A549 (cell line): ENCODE data around the gene ZNF774. TPM values are rescaled to one million over a fixed set of nuclear protein-coding genes. Genes with fewer than 3 reads are reported as not detected.

ENCODE experiments used
- ATAC-seq, 2 experiments: fragments of 200-7000 bp in 1 of 2; fragments of >200 bp in 1 of 2; cut with Nextera tagmentation in 1 of 2; cut with Tn5 transposase in 1 of 2; 3 replicates each; pipeline versions ENCODE4 v1.8.0 to v1.9.1; 2018 to 2020; ENCODE audit warnings: mild to moderate bottlenecking in 1 of 2, moderate library complexity in 1 of 2
- CTCF ChIA-PET: fragments of 300-600 bp; sonication (Branson Sonifier 250); formaldehyde crosslinking; extraction: SDS; loops from one replicate; lab custom pipeline; 2021; ENCODE audit warnings: antibody characterized with exemption, inconsistent platforms; lab: Yijun Ruan, JAX
- POLR2A ChIA-PET: fragments of 350-600 bp; formaldehyde crosslinking; extraction: SDS; loops from one replicate; lab custom pipeline; 2021; ENCODE audit warnings: antibody characterized with exemption, inconsistent platforms; lab: Yijun Ruan, JAX
- DNase-seq, 2 experiments: peaks; one replicate each; pipeline versions ENCODE4 v3.0.0 to v3.0.0-alpha.2; 2011 to 2016; ENCODE audit warnings: low read depth in 1 of 2, low spot score in 1 of 2
- FAIRE-seq: peaks from 2 replicates; lab custom pipeline; 2011; peaks lifted over from hg19 to GRCh38; lab: Jason Lieb, UNC
- H3K27ac ChIP-seq, 2 experiments: fragments of >200 bp; sonication (Bioruptor Twin); formaldehyde crosslinking; 3 replicates each; pipeline ENCODE4 v1.5.1; 2016 to 2017
- H3K4me1 ChIP-seq: fragments of >200 bp; sonication (Bioruptor Twin); formaldehyde crosslinking; 3 replicates; pipeline ENCODE4 v1.6.1; 2016
- H3K4me2 ChIP-seq: fragments of >200 bp; sonication (Bioruptor Twin); formaldehyde crosslinking; 3 replicates; pipeline ENCODE4 v1.6.1; 2016
- H3K4me3 ChIP-seq: fragments of >200 bp; sonication (Bioruptor Twin); formaldehyde crosslinking; 3 replicates; pipeline ENCODE4 v1.5.1; 2016
- H3K9me3 ChIP-seq: fragments of >200 bp; sonication (Bioruptor Twin); formaldehyde crosslinking; 3 replicates; pipeline ENCODE4 v1.6.1; 2016
- BHLHE40 ChIP-seq: IDR thresholded peaks from 2 replicates; pipeline ENCODE4 v1.6.1; 2012; ENCODE audit warnings: low read depth, low read length, inconsistent platforms
- CBX2 ChIP-seq: fragments of 200-600 bp; sonication (generic); IDR thresholded peaks from 2 replicates; pipeline ENCODE4 v1.6.1; 2016; ENCODE audit warnings: low read depth, mild to moderate bottlenecking, borderline replicate concordance
- CHD2 ChIP-seq: fragments of 150-350 bp; IDR thresholded peaks from 2 replicates; pipeline ENCODE4 v1.6.1; 2014; ENCODE audit warnings: low read length; ENCODE audit not compliant: partially characterized antibody
- EHF ChIP-seq: fragments of 250-450 bp; sonication (Bioruptor Pico); IDR thresholded peaks from 2 replicates; pipeline ENCODE4 v1.5.0; 2020; ENCODE audit warnings: mild to moderate bottlenecking
- EP300 ChIP-seq, 2 experiments: fragments of >200 bp; sonication (Bioruptor Twin); formaldehyde crosslinking; IDR thresholded peaks; 2 replicates in 1 of 2; 3 replicates in 1 of 2; pipeline ENCODE4 v1.6.1; 2016 to 2017
- FOSB ChIP-seq: fragments of 250-450 bp; sonication (Bioruptor Pico); IDR thresholded peaks from 2 replicates; pipeline ENCODE4 v1.5.0; 2020; ENCODE audit warnings: mild to moderate bottlenecking, moderate library complexity
- FOXS1 ChIP-seq: fragments of 250-450 bp; sonication (Bioruptor Pico); IDR thresholded peaks from 2 replicates; pipeline ENCODE4 v1.5.0; 2020; ENCODE audit warnings: mild to moderate bottlenecking, moderate library complexity
- HDAC2 ChIP-seq: fragments of 200-600 bp; sonication (generic); IDR thresholded peaks from 2 replicates; pipeline ENCODE4 v1.6.1; 2016
- HOXB13 ChIP-seq: fragments of 250-450 bp; sonication (Bioruptor Pico); IDR thresholded peaks from 2 replicates; pipeline ENCODE4 v1.5.0; 2020; ENCODE audit warnings: low read depth, mild to moderate bottlenecking, moderate library complexity
- JUN ChIP-seq, 2 experiments: fragments of >200 bp; sonication (Bioruptor Twin); formaldehyde crosslinking; IDR thresholded peaks; 2 replicates in 1 of 2; 3 replicates in 1 of 2; pipeline ENCODE4 v1.6.1; 2016 to 2017
- MAFK ChIP-seq: fragments of 450-650 bp; IDR thresholded peaks from 2 replicates; pipeline ENCODE4 v1.6.1; 2014; ENCODE audit not compliant: partially characterized antibody
- NFE2L2 ChIP-seq: fragments of 150-350 bp; conservative IDR thresholded peaks from 2 replicates; pipeline ENCODE4 v1.6.1; 2014; ENCODE audit warnings: low read length
- PHF8 ChIP-seq: fragments of 200-600 bp; sonication (generic); IDR thresholded peaks from 2 replicates; pipeline ENCODE4 v1.6.1; 2016; ENCODE audit warnings: low read depth, mild to moderate bottlenecking, antibody characterized with exemption, moderate library complexity, borderline replicate concordance
- POLR2A ChIP-seq: IDR thresholded peaks from 2 replicates; pipeline ENCODE4 v1.6.1; 2012; ENCODE audit warnings: mild to moderate bottlenecking, low read length
- RAD21 ChIP-seq, 2 experiments: fragments of >200 bp in 1 of 2; sonication (Bioruptor Twin) in 1 of 2; formaldehyde crosslinking in 1 of 2; IDR thresholded peaks in 1 of 2; conservative IDR thresholded peaks in 1 of 2; 2 replicates in 1 of 2; 3 replicates in 1 of 2; pipeline ENCODE4 v1.6.1; 2012 to 2018; ENCODE audit warnings: inconsistent platforms in 1 of 2
- RARB ChIP-seq: fragments of 250-450 bp; sonication (Bioruptor Pico); IDR thresholded peaks from 2 replicates; pipeline ENCODE4 v1.8.0; 2021; ENCODE audit warnings: mild to moderate bottlenecking, moderate library complexity
- SREBF2 ChIP-seq: fragments of 450-650 bp; IDR thresholded peaks from 2 replicates; pipeline ENCODE4 v1.6.1; 2014; ENCODE audit warnings: mild to moderate bottlenecking, moderate library complexity
- ZC3H11A ChIP-seq: fragments of 450-650 bp; IDR thresholded peaks from 2 replicates; pipeline ENCODE4 v1.6.1; 2014; ENCODE audit warnings: antibody characterized with exemption, mild to moderate bottlenecking
- ZFP36 ChIP-seq: fragments of 450-650 bp; IDR thresholded peaks from 2 replicates; pipeline ENCODE4 v1.6.1; 2014; ENCODE audit warnings: borderline replicate concordance; ENCODE audit not compliant: partially characterized antibody
- ZNF302 ChIP-seq: fragments of 250-450 bp; sonication (Bioruptor Pico); IDR thresholded peaks from 2 replicates; pipeline ENCODE4 v1.9.0; 2021; ENCODE audit warnings: inconsistent platforms, mild to moderate bottlenecking, moderate library complexity
- polyA plus RNA-seq, 4 experiments: library from polyadenylated mRNA; depleted of rRNA in 3 of 4; stranded (reverse); fragments of >200 nt; fragmentation: RNase III in 1 of 4; extraction: RNeasy Plus Mini Kit Qiagen cat#74134 plus additional on column Dnase treatment in 1 of 4; gene quantifications; 2 replicates in 3 of 4; 3 replicates in 1 of 4; pipeline ENCODE4 v1.2.3, GENCODE V29; 2011 to 2017
- TF ChIP-seq, protein P1 (sequence below): IDR thresholded peaks from 2 replicates; pipeline ENCODE4 v1.6.1; 2012
- TF ChIP-seq, protein P2 (sequence below): fragments of >200 bp; sonication (Bioruptor Twin); formaldehyde crosslinking; IDR thresholded peaks from 3 replicates; pipeline ENCODE4 v1.5.1; 2016
- TF ChIP-seq, protein P3 (sequence below): fragments of 250-450 bp; sonication (Bioruptor Pico); IDR thresholded peaks from 2 replicates; pipeline ENCODE4 v1.5.0; 2020; ENCODE audit warnings: low read depth, mild to moderate bottlenecking, moderate library complexity
- TF ChIP-seq, protein P4 (sequence below): fragments of 250-450 bp; sonication (Bioruptor Pico); IDR thresholded peaks from 2 replicates; pipeline ENCODE4 v1.5.0; 2021; ENCODE audit warnings: mild to moderate bottlenecking, moderate library complexity, borderline replicate concordance

The ZNF774 gene
- polyA plus RNA-seq, 2 of the 4 experiments (the other 2 are of a cell fraction), result 1.2 to 1.3 TPM

DNA sequence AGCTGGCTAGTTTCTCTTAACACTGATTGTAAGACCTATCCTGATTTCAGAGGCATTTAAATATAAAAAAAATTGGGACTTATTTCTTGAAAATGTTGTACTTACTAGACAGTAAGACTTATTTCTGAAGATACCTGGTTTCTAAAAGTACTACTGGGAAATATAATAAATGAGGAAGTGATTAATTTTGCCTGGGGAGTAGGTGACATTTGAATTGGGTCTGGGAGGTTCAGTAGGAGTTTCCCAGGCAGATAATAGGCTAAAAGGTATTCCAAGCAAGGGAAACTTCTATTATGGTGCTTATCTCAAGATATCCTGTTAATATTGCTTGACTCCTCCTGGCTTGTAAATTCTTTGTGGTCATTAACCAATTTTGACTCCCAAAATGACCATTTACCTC lies 29.4 kb downstream of the ZNF774 start:
- Histone ChIP-seq H3K4me2 (no peak overlapping the region), H3K4me1 (no peaks in the 10 kb centered on the region), H3K9me3 (peaks cover 6% of the 10 kb centered on the region; the same call in 1 of the 3 replicates), H3K27ac (no peak overlapping the region), H3K4me3 (no peak overlapping the region)
- FAIRE-seq (no peak), DNase-seq (no peak), ATAC-seq (no peak)
- ChIA-PET CTCF (interaction anchor here (1.2 to 3.6 kb wide), 5 partner anchors 13 to 100 kb away, joined by 3 to 14 read pairs (median 8); no protein-coding TSS in a partner anchor), POLR2A (no interaction called here)
- TF ChIP-seq ZFP36 (no peak), NFE2L2 (no peak), ZNF302 (CRISPR knock-in tag) (no peak), CHD2 (no peak), HOXB13 (CRISPR knock-in tag) (no peak), HDAC2 (no peak), RAD21 (conservative IDR thresholded peaks at IDR 0.05 in 1 of 2, IDR thresholded peaks at IDR 0.05 in 1 of 2) (no peak), FOSB (CRISPR knock-in tag) (no peak), JUN (IDR thresholded peaks at IDR 0.05) (no peak), CBX2 (no peak), POLR2A (no peak)
- TF ChIP-seq, protein P1, sequence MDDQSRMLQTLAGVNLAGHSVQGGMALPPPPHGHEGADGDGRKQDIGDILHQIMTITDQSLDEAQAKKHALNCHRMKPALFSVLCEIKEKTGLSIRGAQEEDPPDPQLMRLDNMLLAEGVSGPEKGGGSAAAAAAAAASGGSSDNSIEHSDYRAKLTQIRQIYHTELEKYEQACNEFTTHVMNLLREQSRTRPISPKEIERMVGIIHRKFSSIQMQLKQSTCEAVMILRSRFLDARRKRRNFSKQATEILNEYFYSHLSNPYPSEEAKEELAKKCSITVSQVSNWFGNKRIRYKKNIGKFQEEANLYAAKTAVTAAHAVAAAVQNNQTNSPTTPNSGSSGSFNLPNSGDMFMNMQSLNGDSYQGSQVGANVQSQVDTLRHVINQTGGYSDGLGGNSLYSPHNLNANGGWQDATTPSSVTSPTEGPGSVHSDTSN, result no peak
- TF ChIP-seq, protein P2, sequence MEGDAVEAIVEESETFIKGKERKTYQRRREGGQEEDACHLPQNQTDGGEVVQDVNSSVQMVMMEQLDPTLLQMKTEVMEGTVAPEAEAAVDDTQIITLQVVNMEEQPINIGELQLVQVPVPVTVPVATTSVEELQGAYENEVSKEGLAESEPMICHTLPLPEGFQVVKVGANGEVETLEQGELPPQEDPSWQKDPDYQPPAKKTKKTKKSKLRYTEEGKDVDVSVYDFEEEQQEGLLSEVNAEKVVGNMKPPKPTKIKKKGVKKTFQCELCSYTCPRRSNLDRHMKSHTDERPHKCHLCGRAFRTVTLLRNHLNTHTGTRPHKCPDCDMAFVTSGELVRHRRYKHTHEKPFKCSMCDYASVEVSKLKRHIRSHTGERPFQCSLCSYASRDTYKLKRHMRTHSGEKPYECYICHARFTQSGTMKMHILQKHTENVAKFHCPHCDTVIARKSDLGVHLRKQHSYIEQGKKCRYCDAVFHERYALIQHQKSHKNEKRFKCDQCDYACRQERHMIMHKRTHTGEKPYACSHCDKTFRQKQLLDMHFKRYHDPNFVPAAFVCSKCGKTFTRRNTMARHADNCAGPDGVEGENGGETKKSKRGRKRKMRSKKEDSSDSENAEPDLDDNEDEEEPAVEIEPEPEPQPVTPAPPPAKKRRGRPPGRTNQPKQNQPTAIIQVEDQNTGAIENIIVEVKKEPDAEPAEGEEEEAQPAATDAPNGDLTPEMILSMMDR, result no peak

DNA sequence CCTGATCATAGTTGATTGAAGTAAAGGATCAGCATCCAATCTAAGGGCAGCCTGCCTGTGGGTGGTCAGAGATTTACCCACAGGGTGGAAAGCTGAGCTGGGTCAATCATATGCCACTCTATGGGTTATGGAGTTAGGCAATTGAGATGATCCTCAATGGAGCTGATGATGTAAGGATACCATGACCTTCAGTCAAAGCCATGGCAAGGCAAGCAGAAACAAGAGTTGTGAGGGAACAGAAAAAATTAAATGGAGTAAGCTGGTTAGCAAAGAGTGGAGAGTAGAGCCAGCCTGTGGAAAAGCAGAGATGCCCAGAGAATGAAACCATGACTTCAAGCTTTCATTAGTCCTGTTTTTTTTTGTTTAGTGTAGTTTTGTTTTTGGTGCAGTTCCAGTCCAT lies 30.2 kb downstream of the ZNF774 start:
- H3K27ac ChIP-seq, result no peak overlapping the region
- H3K9me3 ChIP-seq, result peaks cover 6% of the 10 kb centered on the region; the same call in 1 of the 3 replicates
- no peak overlapping the region for H3K4me3 ChIP-seq
- POLR2A ChIA-PET, result no interaction called here
- no peak for TF ChIP-seq PHF8
- no peak for TF ChIP-seq FOXS1
- TF ChIP-seq ZC3H11A, result no peak
- TF ChIP-seq EP300 (IDR thresholded peaks at IDR 0.05), result no peak
- TF ChIP-seq, protein P3, sequence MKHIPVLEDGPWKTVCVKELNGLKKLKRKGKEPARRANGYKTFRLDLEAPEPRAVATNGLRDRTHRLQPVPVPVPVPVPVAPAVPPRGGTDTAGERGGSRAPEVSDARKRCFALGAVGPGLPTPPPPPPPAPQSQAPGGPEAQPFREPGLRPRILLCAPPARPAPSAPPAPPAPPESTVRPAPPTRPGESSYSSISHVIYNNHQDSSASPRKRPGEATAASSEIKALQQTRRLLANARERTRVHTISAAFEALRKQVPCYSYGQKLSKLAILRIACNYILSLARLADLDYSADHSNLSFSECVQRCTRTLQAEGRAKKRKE (CRISPR knock-in tag), result no peak
- TF ChIP-seq, protein P4, sequence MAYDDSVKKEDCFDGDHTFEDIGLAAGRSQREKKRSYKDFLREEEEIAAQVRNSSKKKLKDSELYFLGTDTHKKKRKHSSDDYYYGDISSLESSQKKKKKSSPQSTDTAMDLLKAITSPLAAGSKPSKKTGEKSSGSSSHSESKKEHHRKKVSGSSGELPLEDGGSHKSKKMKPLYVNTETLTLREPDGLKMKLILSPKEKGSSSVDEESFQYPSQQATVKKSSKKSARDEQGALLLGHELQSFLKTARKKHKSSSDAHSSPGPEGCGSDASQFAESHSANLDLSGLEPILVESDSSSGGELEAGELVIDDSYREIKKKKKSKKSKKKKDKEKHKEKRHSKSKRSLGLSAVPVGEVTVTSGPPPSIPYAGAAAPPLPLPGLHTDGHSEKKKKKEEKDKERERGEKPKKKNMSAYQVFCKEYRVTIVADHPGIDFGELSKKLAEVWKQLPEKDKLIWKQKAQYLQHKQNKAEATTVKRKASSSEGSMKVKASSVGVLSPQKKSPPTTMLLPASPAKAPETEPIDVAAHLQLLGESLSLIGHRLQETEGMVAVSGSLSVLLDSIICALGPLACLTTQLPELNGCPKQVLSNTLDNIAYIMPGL (CRISPR knock-in tag), result no peak
- no peak for TF ChIP-seq RARB (CRISPR knock-in tag)
- no peak for TF ChIP-seq EHF
- no peak for TF ChIP-seq MAFK
- TF ChIP-seq BHLHE40, result no peak
- TF ChIP-seq SREBF2, result no peak
- TF ChIP-seq JUN (IDR thresholded peaks at IDR 0.05), result no peak
- TF ChIP-seq RAD21 (conservative IDR thresholded peaks at IDR 0.05 in 1 of 2, IDR thresholded peaks at IDR 0.05 in 1 of 2), result no peak
- TF ChIP-seq, all 56 proteins: peak for 0
- no peaks in the 10 kb centered on the region for H3K4me1 ChIP-seq
- no peak for ATAC-seq
- no peak for DNase-seq
- H3K4me2 ChIP-seq, result no peak overlapping the region
- no peak for FAIRE-seq
- CTCF ChIA-PET, result interaction anchor here (0.6 to 3.6 kb wide), 11 partner anchors 14 to 519 kb away, joined by 3 to 14 read pairs (median 4); no protein-coding TSS in a partner anchor
